22Rv1 (cell line): ENCODE measurements around the gene DCDC1.

ENCODE experiments used
- H3K27ac ChIP-seq: fragments of 450-650 bp; 2 replicates; pipeline ENCODE4 v1.5.1; 2017
- CTCF ChIP-seq: fragments of 450-650 bp; IDR thresholded peaks from 2 replicates; pipeline ENCODE4 v1.5.1; 2017; ENCODE audit warnings: mild to moderate bottlenecking
- ZFX ChIP-seq: fragments of 450-650 bp; IDR thresholded peaks from 2 replicates; pipeline ENCODE4 v1.6.1; 2017; ENCODE audit warnings: antibody characterized with exemption, borderline replicate concordance

DCDC1 gene

GRCh38 chr11:31102316-31102715 is 267.2 kb downstream of the DCDC1 start:
- no peak for TF ChIP-seq CTCF
- TF ChIP-seq ZFX: no peak
- H3K27ac ChIP-seq: no peak overlapping the region

- no peak overlapping the region for H3K27ac ChIP-seq
- TF ChIP-seq CTCF (no peak), ZFX (no peak)
These were observed 273.2 kb downstream of the DCDC1 start for GRCh38 chr11:31096191-31096805.

GRCh38 chr11:31092638-31093037 is 276.9 kb downstream of the DCDC1 start:
- H3K27ac ChIP-seq: no peak overlapping the region
- TF ChIP-seq CTCF (no peak), ZFX (no peak)

- no peak for TF ChIP-seq CTCF
- no peak for TF ChIP-seq ZFX
- no peak overlapping the region for H3K27ac ChIP-seq
These were observed 280.4 kb downstream of the DCDC1 start for GRCh38 chr11:31089117-31089516.

GRCh38 chr11:31069447-31070205 is 299.9 kb downstream of the DCDC1 start:
- no peak for TF ChIP-seq CTCF
- TF ChIP-seq ZFX: no peak
- H3K27ac ChIP-seq: no peak overlapping the region

GRCh38 chr11:31060880-31061279 is 308.7 kb downstream of the DCDC1 start:
- H3K27ac ChIP-seq: no peak overlapping the region
- TF ChIP-seq CTCF (no peak), ZFX (no peak)

GRCh38 chr11:31059529-31059928 is 310.0 kb downstream of the DCDC1 start:
- H3K27ac ChIP-seq: no peak overlapping the region
- TF ChIP-seq CTCF: no peak
- TF ChIP-seq ZFX: no peak
